SK-N-SH (cell line): Measurements from ENCODE around the gene TADA3.

Experiments
- CTCF ChIP-seq: fragments of 200-600 bp; sonication (generic); IDR thresholded peaks from 2 replicates; pipeline ENCODE4 v1.6.1; 2017; ENCODE audit warnings: antibody characterized with exemption, mild to moderate bottlenecking, moderate library complexity
- EZH2phosphoT487 ChIP-seq: fragments of 200-600 bp; sonication (generic); IDR thresholded peaks from 2 replicates; pipeline ENCODE4 v1.6.1; 2017; ENCODE audit warnings: low read depth, mixed run types, mild to moderate bottlenecking, antibody characterized with exemption, moderate library complexity, borderline replicate concordance
- POLR2AphosphoS5 ChIP-seq: IDR thresholded peaks from 2 replicates; pipeline ENCODE4 v1.6.1; 2012; ENCODE audit warnings: low read depth, low read length
- SIN3A ChIP-seq: IDR thresholded peaks from 2 replicates; pipeline ENCODE4 v1.6.1; 2012; ENCODE audit warnings: low read depth, mild to moderate bottlenecking, low read length, moderate library complexity, borderline replicate concordance

GRCh38 chr3:9776896-9777693, 15.2 kb downstream of the TADA3 start:
- TF ChIP-seq POLR2AphosphoS5 (no peak), CTCF (no peak), SIN3A (no peak), EZH2phosphoT487 (no peak)
